CD4-positive, alpha-beta T cell treated with Interleukin-17A for 1 hour (primary cell): ENCODE data around the gene CASKIN2.

Experiments
- DNase-seq: peaks from one replicate; pipeline ENCODE4 v3.0.0-alpha.2; 2020

CASKIN2 gene, protein sequence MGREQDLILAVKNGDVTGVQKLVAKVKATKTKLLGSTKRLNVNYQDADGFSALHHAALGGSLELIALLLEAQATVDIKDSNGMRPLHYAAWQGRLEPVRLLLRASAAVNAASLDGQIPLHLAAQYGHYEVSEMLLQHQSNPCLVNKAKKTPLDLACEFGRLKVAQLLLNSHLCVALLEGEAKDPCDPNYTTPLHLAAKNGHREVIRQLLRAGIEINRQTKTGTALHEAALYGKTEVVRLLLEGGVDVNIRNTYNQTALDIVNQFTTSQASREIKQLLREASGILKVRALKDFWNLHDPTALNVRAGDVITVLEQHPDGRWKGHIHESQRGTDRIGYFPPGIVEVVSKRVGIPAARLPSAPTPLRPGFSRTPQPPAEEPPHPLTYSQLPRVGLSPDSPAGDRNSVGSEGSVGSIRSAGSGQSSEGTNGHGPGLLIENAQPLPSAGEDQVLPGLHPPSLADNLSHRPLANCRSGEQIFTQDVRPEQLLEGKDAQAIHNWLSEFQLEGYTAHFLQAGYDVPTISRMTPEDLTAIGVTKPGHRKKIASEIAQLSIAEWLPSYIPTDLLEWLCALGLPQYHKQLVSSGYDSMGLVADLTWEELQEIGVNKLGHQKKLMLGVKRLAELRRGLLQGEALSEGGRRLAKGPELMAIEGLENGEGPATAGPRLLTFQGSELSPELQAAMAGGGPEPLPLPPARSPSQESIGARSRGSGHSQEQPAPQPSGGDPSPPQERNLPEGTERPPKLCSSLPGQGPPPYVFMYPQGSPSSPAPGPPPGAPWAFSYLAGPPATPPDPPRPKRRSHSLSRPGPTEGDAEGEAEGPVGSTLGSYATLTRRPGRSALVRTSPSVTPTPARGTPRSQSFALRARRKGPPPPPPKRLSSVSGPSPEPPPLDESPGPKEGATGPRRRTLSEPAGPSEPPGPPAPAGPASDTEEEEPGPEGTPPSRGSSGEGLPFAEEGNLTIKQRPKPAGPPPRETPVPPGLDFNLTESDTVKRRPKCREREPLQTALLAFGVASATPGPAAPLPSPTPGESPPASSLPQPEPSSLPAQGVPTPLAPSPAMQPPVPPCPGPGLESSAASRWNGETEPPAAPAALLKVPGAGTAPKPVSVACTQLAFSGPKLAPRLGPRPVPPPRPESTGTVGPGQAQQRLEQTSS (N-terminal part only)

DNA sequence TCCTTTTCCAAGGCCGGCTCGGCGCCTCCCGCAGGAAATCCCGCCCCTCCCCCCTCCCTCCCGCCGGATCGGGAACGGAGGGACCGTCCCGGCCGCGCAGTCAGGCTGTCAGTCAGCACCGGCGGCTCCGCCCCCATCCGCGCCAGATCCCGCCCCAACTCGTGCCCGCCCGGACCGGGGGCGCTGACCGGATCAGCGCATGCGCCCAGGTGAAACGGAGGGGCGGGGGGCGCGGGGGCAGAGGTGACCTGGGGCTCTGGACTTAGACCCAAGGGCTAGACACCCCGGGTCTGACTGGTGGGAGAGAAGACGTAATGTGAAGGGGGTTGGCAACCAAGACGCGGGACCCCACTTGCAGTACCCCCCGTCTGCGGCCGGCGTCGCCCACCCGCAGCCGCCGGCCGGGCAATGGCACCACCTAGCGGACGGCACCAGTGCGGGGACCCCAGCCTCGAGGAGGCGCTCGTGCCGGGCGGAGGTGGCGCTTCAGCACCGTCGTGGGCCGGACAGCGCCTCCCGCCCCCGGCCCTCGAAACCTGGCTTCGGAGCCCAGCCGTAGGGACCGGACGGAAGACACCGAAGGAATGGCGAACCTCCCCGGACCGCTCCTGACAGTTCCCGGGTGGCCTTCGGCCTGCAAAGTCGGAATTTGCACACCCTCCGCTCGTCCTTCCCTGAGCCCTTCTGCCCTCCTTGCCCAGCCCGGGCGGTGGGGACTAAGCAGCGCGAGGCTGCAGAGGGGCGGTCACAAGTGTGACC is at the start of gene CASKIN2:
Gene CASKIN2, minus strand, starts transcription at position 42 of the 759 bp plus-strand sequence. CDS start 1,733 bp downstream, outside the sequence.
- DNase-seq = peak; percentile 75

DNA sequence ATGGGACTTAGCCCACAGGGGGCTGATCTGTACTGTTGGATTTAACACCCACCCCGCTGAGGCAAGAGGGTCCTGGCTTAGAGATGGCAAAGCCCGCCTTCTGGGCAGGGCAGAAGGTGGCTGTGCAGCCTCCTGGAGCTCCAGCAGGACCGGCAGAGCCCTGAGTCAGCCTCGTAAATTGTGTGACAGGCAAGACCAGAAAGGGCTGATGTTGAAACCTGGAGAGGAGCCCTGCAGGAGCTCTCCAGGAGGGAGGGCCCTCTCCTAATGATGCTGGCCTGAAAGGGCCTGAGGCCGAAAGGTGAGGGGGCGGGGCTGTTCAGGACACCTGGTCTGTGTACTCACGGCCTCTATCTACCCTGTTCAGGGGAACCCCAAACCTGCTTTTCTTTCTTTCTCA is 49.7 kb upstream of the CASKIN2 start:
- DNase-seq = no peak

GRCh38 chr17:75564195-75564594 is 48.9 kb upstream of the CASKIN2 start:
- DNase-seq = no peak

DNA sequence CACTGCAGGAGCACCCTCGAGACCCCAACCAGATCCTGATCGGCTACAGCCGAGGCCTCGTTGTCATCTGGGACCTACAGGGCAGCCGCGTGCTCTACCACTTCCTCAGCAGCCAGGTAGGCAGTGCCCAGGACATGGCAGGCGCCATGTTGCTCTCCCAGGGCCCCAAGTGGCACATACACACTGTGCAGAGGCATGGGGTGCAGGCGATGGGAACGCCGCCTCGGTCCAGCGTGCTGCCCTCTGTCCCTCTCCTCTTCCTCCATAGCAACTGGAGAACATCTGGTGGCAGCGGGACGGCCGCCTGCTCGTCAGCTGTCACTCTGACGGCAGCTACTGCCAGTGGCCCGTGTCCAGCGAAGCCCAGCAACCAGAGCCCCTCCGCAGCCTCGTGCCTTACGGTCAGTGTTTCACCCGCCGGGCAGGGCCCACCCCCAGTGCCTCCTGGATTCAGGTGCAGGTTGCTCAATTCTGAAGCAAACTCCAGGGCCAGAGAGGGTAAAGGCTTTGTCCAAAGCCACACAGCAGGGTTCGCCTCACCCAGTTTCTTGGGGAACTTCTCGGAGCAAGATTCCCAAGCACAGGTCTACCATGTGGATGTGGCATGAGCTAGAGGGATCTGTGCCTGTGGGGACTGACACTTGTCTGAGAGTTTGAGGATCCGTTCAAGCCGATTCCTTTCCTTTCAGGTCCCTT is 47.9 kb upstream of the CASKIN2 start:
- DNase-seq = no peak

GRCh38 chr17:75561927-75562603 is 46.7 kb upstream of the CASKIN2 start:
- no peak for DNase-seq

DNA sequence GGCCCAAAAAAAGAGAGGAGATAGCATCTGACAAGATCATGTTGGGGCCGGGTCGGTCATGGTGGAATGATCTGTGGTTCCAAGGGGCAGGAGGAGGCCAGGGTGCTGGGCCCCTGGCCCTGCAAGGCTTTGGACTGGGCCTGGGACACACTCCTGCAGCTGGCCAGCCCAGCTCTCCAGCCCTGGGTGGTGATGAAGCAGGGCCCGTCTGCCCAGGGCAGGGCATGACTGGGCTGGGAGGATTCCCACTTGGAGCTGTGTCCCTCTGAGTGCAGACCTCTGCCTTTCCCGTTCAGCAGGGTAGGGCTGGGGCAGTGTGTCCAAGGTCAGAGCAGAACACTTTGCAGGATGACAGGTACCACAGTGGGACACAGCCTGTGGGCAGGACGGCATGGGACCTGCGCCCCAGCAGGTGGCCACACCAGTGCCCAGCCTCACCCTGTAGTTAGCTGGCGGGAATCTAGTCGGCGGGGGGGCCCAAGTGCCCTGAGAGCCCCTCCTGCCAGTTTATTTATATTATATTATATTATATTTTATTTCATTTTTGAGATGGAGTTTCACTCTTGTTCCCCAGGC is 44.7 kb upstream of the CASKIN2 start:
- no peak for DNase-seq

DNA sequence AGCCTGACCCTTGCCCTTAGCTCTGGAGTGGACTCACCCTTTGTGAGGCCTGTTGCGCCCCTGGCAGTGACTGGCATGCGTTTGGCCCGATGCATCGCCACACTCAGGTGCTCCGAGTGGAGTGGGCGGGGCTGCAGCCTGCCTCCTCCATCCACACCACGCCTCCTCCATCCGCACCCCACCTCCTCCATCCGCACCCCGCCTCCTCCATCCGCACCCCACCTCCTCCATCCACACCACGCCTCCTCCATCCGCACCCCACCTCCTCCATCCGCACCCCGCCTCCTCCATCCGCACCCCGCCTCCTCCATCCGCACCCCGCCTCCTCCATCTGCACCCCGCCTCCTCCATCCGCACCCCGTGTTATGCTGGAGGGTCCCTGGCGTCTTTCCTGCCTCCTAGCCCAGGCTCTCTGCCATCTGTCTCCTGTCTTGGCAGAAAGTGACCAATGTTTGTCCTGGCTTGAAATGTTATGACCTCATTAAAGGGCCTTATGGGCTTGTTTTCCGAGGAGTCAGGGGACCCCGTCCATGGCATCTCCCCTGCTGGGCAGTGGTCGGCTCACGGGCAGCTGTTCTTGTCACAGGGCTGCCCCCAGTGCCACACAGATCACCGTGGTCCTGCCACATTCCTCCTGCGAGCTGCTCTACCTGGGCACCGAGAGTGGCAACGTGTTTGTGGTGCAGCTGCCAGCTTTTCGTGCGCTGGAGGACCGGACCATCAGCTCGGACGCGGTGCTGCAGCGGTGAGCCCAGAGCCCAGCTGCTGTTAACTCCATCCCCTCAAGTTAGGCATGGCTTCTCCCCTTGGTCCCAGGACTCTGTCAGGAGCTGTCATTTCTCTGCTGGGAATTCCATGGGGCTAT is 43.6 kb upstream of the CASKIN2 start:
- DNase-seq = no peak

- DNase-seq = no peak
These were observed 42.7 kb upstream of the CASKIN2 start for GRCh38 chr17:75557852-75558665.

DNA sequence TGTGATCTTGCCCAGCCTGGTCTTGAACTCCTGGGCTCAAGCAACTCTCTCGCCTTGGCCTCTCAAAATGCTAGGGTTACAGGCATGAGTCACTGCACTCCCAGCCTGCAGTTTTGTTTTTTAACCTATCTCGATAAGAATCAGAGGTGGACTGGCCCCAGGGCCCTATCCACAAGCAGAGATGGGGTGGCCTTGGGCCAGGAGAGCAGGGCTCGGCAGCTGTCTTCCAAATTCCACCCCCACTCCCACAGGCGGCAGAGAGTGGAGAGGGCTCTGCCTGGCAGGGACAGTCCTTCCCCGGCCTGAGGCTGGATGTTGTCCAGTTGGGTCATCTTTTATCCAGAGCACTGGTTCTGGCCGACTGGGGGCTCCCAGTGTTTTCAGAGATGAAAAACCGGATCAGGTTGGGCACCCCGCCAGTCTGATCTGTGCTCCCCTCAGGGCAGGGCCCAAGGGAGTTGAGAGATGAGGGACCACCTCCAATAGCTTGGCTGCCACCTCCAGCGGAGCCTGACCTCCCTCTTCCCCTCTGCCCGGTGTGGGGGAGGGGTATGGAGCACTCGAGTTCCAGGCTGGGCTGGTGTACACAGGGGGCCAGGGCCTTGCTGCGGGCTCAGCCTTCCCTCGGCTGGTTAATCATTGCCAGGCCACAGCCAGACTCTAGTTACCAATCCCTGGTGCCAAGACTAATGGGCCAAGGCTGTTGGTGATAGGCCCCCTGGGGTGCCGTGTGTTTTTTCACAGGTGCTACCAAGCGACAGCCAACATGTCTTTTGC is 41.9 kb upstream of the CASKIN2 start:
- DNase-seq = no peak

DNA sequence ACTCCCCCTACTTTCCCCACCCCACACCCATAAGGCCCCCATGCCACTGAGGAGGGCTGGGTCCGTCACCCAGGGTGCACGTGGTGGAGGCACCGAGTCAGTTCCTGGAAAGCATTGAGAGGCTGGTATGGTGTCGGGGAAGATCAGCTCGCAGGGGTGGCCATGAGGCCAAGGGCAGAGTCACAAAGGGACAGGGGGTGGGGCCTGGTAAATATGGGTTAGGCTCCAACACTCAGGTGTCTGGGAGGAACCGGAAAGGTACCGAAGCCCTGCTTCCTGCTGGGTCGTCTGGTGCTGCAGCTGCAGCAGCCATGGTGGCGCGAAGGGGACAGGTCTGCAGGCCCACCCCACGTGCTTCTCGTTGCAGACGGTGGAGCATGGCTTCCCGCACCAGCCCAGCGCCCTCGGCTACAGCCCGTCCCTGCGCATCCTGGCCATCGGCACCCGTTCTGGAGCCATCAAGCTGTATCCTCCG is 40.4 kb upstream of the CASKIN2 start:
- no peak for DNase-seq

GRCh38 chr17:75553295-75554110 is 38.2 kb upstream of the CASKIN2 start:
- DNase-seq = no peak

DNA sequence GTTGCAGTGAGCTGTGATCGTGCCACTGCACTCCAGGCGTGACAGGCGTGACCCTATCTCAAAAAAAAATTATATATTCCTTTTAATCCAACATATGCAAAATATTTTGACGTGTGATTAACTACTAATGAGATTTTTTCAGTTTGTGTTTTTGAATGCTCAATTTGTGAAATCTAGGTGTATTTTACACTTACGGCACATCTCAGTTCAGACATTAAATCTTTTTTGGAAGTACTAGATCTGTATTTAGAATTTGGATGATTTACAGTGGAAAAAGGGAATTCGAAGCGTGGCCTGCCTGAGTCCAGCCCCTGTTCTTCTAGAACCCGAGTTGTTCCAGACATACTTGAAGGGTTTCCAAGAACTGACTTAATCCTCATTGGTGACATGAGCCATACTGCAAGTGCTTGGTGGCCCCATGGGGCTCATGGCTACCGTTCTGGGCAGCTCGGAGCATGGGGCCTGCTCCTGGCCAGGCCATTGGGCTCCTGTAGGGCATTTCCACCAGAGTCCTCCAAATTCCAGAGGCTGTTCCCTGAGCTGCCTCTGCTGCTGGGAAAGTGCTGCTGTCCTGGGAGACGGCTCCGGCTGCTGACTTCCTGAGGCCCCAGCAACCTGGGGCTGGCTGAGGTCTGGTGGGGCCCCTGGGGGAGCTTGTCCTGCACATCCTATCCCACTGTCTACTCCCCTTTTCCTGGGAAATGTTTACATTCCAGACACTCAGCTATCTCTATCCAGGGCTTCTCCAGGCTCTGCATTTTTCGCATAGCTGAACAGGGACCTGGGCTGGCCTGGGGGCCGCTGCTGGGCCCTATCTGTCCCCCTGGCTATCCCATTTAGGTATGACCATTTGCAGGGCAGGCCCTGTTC is 37.3 kb upstream of the CASKIN2 start:
- DNase-seq = no peak

DNA sequence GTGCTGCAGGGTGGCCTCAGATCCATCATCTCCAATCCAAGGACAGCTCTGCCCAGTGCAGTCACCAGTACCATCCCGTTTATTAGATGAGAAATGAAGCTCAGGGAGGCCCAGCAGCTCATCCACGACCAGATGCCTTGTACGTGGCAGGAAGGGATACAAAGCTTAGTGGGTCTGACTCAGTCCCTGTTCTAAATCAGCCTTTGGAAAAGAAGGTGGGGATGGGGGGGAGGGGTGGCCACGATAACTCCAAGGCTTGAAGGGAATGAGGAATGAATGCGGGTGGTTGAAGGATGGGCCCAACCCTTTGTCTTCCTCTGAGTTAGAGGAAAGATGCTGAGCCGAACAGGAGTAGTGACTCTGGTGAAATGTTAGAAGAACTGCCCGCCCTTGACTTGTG is 35.9 kb upstream of the CASKIN2 start:
- DNase-seq = no peak

- DNase-seq = no peak
These were observed 34.8 kb upstream of the CASKIN2 start for GRCh38 chr17:75550139-75550465.

DNA sequence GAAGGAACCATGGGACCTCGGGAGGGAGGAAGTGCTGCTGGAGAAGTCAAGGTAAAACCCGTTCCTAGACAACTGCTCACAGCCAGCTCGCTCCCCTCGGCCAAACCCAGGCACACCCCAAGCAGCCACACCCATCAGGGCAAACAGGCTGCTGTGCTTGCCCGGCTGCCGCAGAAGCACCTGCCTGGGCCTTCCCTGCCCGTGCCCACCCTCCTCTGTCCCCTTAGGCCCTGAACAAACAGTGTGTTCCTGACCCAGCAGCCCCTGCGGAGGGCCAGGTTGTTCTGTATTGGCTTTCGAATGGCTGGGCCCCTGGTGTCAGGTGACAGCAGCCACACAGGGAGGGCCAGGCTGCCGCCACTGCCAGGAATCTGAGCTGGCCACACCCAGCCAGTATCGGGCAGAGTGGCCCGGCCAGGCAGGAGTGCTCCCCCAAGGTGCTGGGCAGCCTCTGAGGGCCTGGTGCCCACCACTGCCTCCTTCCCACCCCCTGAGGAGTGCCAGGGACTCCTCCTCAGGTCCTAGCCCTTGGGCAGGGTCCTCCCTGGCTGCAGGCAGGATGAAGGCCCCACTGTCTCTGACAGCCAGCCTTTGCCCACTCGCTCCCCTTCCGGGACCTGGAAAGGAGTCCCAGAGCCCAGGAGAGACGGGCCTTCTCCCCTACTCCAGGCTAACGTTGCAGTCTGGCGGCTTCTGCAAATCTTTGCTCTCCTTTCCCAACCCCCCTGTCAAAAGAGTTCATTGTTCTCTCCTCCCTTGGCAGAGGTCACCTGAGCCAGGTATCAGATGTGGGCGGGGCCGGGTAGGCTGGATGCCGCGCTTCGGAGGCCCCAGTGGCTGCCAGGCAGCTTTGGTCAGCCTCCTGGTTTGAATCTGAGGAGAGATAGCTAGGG is 34.2 kb upstream of the CASKIN2 start:
- no peak for DNase-seq
